WTC11 (cell line): ENCODE measurements around the gene SGSM2.

Experiments
- ESRRA ChIP-seq: sonication (generic); formaldehyde crosslinking; IDR thresholded peaks from 2 replicates; pipeline ENCODE4 v1.8.1; 2022; ENCODE audit warnings: mild to moderate bottlenecking, missing genetic modification reagents, borderline replicate concordance
- GTF2I ChIP-seq: fragments of 250-450 bp; sonication (Bioruptor Pico); conservative IDR thresholded peaks from 2 replicates; pipeline ENCODE4 v1.4.0; 2021; ENCODE audit warnings: mild to moderate bottlenecking
- NR2C2 ChIP-seq: sonication (generic); formaldehyde crosslinking; IDR thresholded peaks from 2 replicates; pipeline ENCODE4 v1.8.0; 2022; ENCODE audit warnings: mild to moderate bottlenecking, missing genetic modification reagents
- NR3C1 ChIP-seq: sonication (generic); formaldehyde crosslinking; conservative IDR thresholded peaks from 2 replicates; pipeline ENCODE4 v1.8.1; 2023; ENCODE audit warnings: low read depth, mild to moderate bottlenecking, missing genetic modification reagents
- OVOL2 ChIP-seq: fragments of 250-450 bp; sonication (Bioruptor Pico); IDR thresholded peaks from 2 replicates; pipeline ENCODE4 v1.9.0; 2021; ENCODE audit warnings: mild to moderate bottlenecking, borderline replicate concordance
- ZNF121 ChIP-seq: sonication (generic); formaldehyde crosslinking; IDR thresholded peaks from 2 replicates; pipeline ENCODE4 v1.8.0; 2023; ENCODE audit warnings: missing genetic modification reagents
- TF ChIP-seq, protein P1 (sequence below): sonication (generic); formaldehyde crosslinking; IDR thresholded peaks from 2 replicates; pipeline ENCODE4 v1.8.0; 2022; ENCODE audit warnings: mild to moderate bottlenecking, missing genetic modification reagents
- TF ChIP-seq, protein P2 (sequence below): sonication (generic); formaldehyde crosslinking; IDR thresholded peaks from 2 replicates; pipeline ENCODE4 v1.8.0; 2022; ENCODE audit warnings: mild to moderate bottlenecking, missing genetic modification reagents
- TF ChIP-seq, protein P3 (sequence below): fragments of 200-600 bp; IDR thresholded peaks from 2 replicates; pipeline ENCODE4 v1.8.0; 2022; ENCODE audit warnings: antibody characterized with exemption
- TF ChIP-seq, protein P4 (sequence below): sonication (generic); formaldehyde crosslinking; IDR thresholded peaks from 2 replicates; pipeline ENCODE4 v1.8.0; 2022; ENCODE audit warnings: mild to moderate bottlenecking, missing genetic modification reagents
- TF ChIP-seq, protein P5 (sequence below): sonication (generic); formaldehyde crosslinking; IDR thresholded peaks from 2 replicates; pipeline ENCODE4 v1.8.0; 2022; ENCODE audit warnings: mild to moderate bottlenecking, missing genetic modification reagents
- TF ChIP-seq, protein P6 (sequence below): sonication (generic); formaldehyde crosslinking; IDR thresholded peaks from 2 replicates; pipeline ENCODE4 v1.8.1; 2023; ENCODE audit warnings: mild to moderate bottlenecking, missing genetic modification reagents, moderate library complexity
- TF ChIP-seq, protein P7 (sequence below): sonication (generic); formaldehyde crosslinking; IDR thresholded peaks from 2 replicates; pipeline ENCODE4 v1.8.1; 2022; ENCODE audit warnings: mild to moderate bottlenecking, moderate library complexity, missing genetic modification reagents

DNA sequence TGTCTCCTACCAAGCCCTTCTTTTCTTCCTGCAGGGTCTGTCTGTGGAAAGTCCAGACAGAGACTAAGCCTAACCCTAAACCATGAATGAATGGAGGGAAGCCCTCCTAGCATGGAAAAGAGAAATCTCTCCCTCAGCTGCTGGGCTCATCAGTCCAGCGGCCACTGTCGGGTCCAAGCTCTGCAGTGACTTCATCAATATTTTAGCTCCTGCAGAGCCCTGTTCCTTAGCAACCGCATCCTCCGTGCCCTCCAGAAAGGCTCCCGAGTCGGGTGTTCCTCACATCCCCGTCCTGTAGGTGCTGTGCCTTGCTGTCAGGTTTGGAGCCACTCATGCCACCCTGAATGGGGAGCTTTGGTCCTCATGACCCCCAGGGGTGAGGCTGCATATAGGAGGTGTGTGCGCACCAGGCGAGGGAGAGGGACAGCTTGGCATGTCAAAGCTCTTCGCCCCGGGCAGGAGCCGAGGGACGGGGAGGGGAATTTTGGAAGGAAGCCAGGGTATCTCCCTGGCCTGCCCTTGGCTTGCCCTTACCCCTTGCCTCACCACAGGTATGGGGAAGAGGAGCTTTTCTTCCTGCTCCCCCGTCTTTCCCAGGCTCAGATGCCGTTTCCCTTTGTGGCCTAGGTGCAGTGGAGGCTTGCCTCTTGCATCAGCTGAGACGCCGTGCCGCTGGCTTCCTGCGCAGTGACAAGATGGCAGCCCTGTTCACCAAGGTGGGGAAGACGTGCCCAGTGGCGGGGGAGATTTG is 23.9 kb downstream of the SGSM2 start:
- TF ChIP-seq, protein P1, sequence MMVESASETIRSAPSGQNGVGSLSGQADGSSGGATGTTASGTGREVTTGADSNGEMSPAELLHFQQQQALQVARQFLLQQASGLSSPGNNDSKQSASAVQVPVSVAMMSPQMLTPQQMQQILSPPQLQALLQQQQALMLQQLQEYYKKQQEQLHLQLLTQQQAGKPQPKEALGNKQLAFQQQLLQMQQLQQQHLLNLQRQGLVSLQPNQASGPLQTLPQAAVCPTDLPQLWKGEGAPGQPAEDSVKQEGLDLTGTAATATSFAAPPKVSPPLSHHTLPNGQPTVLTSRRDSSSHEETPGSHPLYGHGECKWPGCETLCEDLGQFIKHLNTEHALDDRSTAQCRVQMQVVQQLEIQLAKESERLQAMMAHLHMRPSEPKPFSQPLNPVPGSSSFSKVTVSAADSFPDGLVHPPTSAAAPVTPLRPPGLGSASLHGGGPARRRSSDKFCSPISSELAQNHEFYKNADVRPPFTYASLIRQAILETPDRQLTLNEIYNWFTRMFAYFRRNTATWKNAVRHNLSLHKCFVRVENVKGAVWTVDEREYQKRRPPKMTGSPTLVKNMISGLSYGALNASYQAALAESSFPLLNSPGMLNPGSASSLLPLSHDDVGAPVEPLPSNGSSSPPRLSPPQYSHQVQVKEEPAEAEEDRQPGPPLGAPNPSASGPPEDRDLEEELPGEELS = no peak
- TF ChIP-seq, protein P2, sequence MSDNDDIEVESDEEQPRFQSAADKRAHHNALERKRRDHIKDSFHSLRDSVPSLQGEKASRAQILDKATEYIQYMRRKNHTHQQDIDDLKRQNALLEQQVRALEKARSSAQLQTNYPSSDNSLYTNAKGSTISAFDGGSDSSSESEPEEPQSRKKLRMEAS (CRISPR knock-in tag) = no peak
- TF ChIP-seq, protein P3, sequence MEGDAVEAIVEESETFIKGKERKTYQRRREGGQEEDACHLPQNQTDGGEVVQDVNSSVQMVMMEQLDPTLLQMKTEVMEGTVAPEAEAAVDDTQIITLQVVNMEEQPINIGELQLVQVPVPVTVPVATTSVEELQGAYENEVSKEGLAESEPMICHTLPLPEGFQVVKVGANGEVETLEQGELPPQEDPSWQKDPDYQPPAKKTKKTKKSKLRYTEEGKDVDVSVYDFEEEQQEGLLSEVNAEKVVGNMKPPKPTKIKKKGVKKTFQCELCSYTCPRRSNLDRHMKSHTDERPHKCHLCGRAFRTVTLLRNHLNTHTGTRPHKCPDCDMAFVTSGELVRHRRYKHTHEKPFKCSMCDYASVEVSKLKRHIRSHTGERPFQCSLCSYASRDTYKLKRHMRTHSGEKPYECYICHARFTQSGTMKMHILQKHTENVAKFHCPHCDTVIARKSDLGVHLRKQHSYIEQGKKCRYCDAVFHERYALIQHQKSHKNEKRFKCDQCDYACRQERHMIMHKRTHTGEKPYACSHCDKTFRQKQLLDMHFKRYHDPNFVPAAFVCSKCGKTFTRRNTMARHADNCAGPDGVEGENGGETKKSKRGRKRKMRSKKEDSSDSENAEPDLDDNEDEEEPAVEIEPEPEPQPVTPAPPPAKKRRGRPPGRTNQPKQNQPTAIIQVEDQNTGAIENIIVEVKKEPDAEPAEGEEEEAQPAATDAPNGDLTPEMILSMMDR = no peak
- TF ChIP-seq GTF2I (CRISPR knock-in tag) (no peak), NR2C2 (CRISPR knock-in tag) (no peak), OVOL2 (CRISPR knock-in tag) (no peak), NR3C1 (CRISPR knock-in tag) (no peak), ESRRA (CRISPR knock-in tag) (no peak), ZNF121 (no peak)
- TF ChIP-seq, protein P4, sequence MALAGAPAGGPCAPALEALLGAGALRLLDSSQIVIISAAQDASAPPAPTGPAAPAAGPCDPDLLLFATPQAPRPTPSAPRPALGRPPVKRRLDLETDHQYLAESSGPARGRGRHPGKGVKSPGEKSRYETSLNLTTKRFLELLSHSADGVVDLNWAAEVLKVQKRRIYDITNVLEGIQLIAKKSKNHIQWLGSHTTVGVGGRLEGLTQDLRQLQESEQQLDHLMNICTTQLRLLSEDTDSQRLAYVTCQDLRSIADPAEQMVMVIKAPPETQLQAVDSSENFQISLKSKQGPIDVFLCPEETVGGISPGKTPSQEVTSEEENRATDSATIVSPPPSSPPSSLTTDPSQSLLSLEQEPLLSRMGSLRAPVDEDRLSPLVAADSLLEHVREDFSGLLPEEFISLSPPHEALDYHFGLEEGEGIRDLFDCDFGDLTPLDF (CRISPR knock-in tag) = no peak
- TF ChIP-seq, protein P5, sequence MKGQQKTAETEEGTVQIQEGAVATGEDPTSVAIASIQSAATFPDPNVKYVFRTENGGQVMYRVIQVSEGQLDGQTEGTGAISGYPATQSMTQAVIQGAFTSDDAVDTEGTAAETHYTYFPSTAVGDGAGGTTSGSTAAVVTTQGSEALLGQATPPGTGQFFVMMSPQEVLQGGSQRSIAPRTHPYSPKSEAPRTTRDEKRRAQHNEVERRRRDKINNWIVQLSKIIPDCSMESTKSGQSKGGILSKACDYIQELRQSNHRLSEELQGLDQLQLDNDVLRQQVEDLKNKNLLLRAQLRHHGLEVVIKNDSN (CRISPR knock-in tag) = no peak
- TF ChIP-seq, protein P6, sequence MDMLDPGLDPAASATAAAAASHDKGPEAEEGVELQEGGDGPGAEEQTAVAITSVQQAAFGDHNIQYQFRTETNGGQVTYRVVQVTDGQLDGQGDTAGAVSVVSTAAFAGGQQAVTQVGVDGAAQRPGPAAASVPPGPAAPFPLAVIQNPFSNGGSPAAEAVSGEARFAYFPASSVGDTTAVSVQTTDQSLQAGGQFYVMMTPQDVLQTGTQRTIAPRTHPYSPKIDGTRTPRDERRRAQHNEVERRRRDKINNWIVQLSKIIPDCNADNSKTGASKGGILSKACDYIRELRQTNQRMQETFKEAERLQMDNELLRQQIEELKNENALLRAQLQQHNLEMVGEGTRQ = no peak
- TF ChIP-seq, protein P7, sequence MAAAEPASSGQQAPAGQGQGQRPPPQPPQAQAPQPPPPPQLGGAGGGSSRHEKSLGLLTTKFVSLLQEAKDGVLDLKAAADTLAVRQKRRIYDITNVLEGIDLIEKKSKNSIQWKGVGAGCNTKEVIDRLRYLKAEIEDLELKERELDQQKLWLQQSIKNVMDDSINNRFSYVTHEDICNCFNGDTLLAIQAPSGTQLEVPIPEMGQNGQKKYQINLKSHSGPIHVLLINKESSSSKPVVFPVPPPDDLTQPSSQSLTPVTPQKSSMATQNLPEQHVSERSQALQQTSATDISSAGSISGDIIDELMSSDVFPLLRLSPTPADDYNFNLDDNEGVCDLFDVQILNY (CRISPR knock-in tag) = no peak
